SK-N-SH (cell line): ENCODE results near the gene CENPQ. TPM values are rescaled to one million over a fixed set of nuclear protein-coding genes. Genes with fewer than 3 reads are reported as not detected.

ENCODE experiments used
- CTCF ChIA-PET: fragments of 300-600, 350-600 bp; formaldehyde crosslinking; extraction: SDS; loops from one replicate; lab custom pipeline; 2021; lab: Yijun Ruan, JAX
- POLR2A ChIA-PET: fragments of 350-600 bp; sonication (Branson Sonifier 250); formaldehyde crosslinking; extraction: SDS; loops from one replicate; lab custom pipeline; 2020; ENCODE audit warnings: antibody characterized with exemption, inconsistent platforms; lab: Yijun Ruan, JAX
- DNase-seq: peaks from one replicate; pipeline ENCODE4 v3.0.0; 2012
- H2AFZ ChIP-seq: fragments of 200-600 bp; sonication (generic); 2 replicates; pipeline ENCODE4 v1.8.1; 2016; ENCODE audit warnings: antibody characterized with exemption, mild to moderate bottlenecking, low read depth
- H3F3A ChIP-seq: fragments of 200-600 bp; sonication (generic); replicated peaks from 2 replicates; pipeline ENCODE3; 2016; ENCODE audit warnings: antibody characterized with exemption, mild to moderate bottlenecking; ENCODE audit not compliant: insufficient read depth
- H3K27ac ChIP-seq, 2 experiments: fragments of 200-500 bp in 1 of 2; fragments of 200-600 bp in 1 of 2; sonication (Bioruptor generic) in 1 of 2; sonication (generic), shearing (Covaris generic) in 1 of 2; 2 replicates each; pipeline versions ENCODE4 v1.5.1 to v1.6.1; 2014 to 2016; ENCODE audit warnings: low read depth in 2 of 2, inconsistent platforms in 1 of 2, low read length in 1 of 2, mild to moderate bottlenecking in 1 of 2, mixed read lengths in 1 of 2
- H3K27me3 ChIP-seq: fragments of 200-600 bp; sonication (generic), shearing (Covaris generic); 2 replicates; pipeline ENCODE4 v1.6.1; 2016; ENCODE audit warnings: mixed run types; ENCODE audit not compliant: insufficient read depth
- H3K36me3 ChIP-seq, 2 experiments: fragments of 200-500 bp in 1 of 2; fragments of 200-600 bp in 1 of 2; sonication (Bioruptor generic) in 1 of 2; sonication (generic) in 1 of 2; replicated peaks in 1 of 2; 2 replicates each; pipeline versions ENCODE3 to v1.5.1; 2014 to 2016; ENCODE audit warnings: low read length in 1 of 2, mild to moderate bottlenecking in 1 of 2; ENCODE audit not compliant: insufficient read depth in 2 of 2, control insufficient read depth in 1 of 2
- H3K4me1 ChIP-seq, 2 experiments: fragments of 200-500 bp in 1 of 2; fragments of 200-600 bp in 1 of 2; sonication (Bioruptor generic) in 1 of 2; sonication (generic), shearing (Covaris generic) in 1 of 2; 2 replicates each; pipeline versions ENCODE4 v1.5.1 to v1.6.1; 2014 to 2016; ENCODE audit warnings: low read depth in 1 of 2, low read length in 1 of 2, mixed run types in 1 of 2; ENCODE audit not compliant: insufficient read depth in 2 of 2, control insufficient read depth in 1 of 2
- H3K4me2 ChIP-seq: fragments of 200-600 bp; sonication (generic), shearing (Covaris generic); 2 replicates; pipeline ENCODE4 v1.6.1; 2017; ENCODE audit warnings: mixed run types
- H3K4me3 ChIP-seq, 2 experiments: fragments of 200-500 bp in 1 of 2; fragments of 200-600 bp in 1 of 2; sonication (Bioruptor generic) in 1 of 2; sonication (generic), shearing (Covaris generic) in 1 of 2; 2 replicates each; pipeline versions ENCODE4 v1.5.1 to v1.8.1; 2014 to 2016; ENCODE audit warnings: low read depth in 2 of 2, inconsistent platforms in 1 of 2, low read length in 1 of 2, mild to moderate bottlenecking in 1 of 2, mixed read lengths in 1 of 2, moderate library complexity in 1 of 2
- H3K79me2 ChIP-seq: fragments of 200-600 bp; sonication (generic); 2 replicates; pipeline ENCODE4 v1.8.1; 2017; ENCODE audit warnings: mild to moderate bottlenecking; ENCODE audit not compliant: insufficient read depth
- H3K9ac ChIP-seq: fragments of 200-600 bp; sonication (generic); 2 replicates; pipeline ENCODE4 v1.6.1; 2017; ENCODE audit warnings: mixed run types
- H3K9me2 ChIP-seq: fragments of 200-600 bp; sonication (generic); 2 replicates; pipeline ENCODE4 v1.6.1; 2017; ENCODE audit warnings: mixed run types
- H3K9me3 ChIP-seq: fragments of 200-600 bp; sonication (generic); 2 replicates; pipeline ENCODE4 v1.6.1; 2017; ENCODE audit warnings: mixed run types, mild to moderate bottlenecking, moderate library complexity
- H4K20me1 ChIP-seq: fragments of 200-600 bp; sonication (generic); 2 replicates; pipeline ENCODE4 v1.6.1; 2017; ENCODE audit warnings: mild to moderate bottlenecking, mixed run types; ENCODE audit not compliant: insufficient read depth
- CHD2 ChIP-seq: fragments of 150-350 bp; IDR thresholded peaks from 2 replicates; pipeline ENCODE4 v1.6.1; 2018; ENCODE audit warnings: low read length; ENCODE audit not compliant: partially characterized antibody
- ELF1 ChIP-seq: IDR thresholded peaks from 2 replicates; pipeline ENCODE4 v1.4.0; 2012
- EP300 ChIP-seq, 2 experiments: IDR thresholded peaks; 2 replicates each; pipeline versions ENCODE4 v1.4.0 to v1.6.1; 2012; ENCODE audit warnings: borderline replicate concordance in 1 of 2, low read depth in 1 of 2, low read length in 1 of 2
- FOSL2 ChIP-seq: IDR thresholded peaks from 2 replicates; pipeline ENCODE4 v1.4.0; 2012; ENCODE audit warnings: low read depth, mild to moderate bottlenecking, moderate library complexity, borderline replicate concordance
- FOXM1 ChIP-seq: IDR thresholded peaks from 2 replicates; pipeline ENCODE4 v1.4.0; 2012; ENCODE audit warnings: low read depth, mild to moderate bottlenecking
- GABPA ChIP-seq: IDR thresholded peaks from 2 replicates; pipeline ENCODE4 v1.4.0; 2012; ENCODE audit warnings: low read depth, mild to moderate bottlenecking
- MAX ChIP-seq: IDR thresholded peaks from 2 replicates; pipeline ENCODE4 v1.4.0; 2012; ENCODE audit warnings: low read depth
- NFIC ChIP-seq: IDR thresholded peaks from 2 replicates; pipeline ENCODE4 v1.4.0; 2012; ENCODE audit warnings: borderline replicate concordance
- PBX3 ChIP-seq: IDR thresholded peaks from 2 replicates; pipeline ENCODE4; 2012
- RAD21 ChIP-seq: IDR thresholded peaks from 2 replicates; pipeline ENCODE4 v1.6.1; 2012; ENCODE audit warnings: mild to moderate bottlenecking, low read length
- RCOR1 ChIP-seq: fragments of 150-350 bp; IDR thresholded peaks from 2 replicates; pipeline ENCODE4 v1.6.1; 2017; ENCODE audit warnings: antibody characterized with exemption, low read length
- RFX5 ChIP-seq: IDR thresholded peaks from 2 replicates; pipeline ENCODE4 v1.6.1; 2012; ENCODE audit warnings: mild to moderate bottlenecking, improper control_type of control experiment, low read length
- SMC3 ChIP-seq: IDR thresholded peaks from 2 replicates; pipeline ENCODE4 v1.6.1; 2012; ENCODE audit warnings: low read depth, low read length, improper control_type of control experiment
- TEAD4 ChIP-seq: IDR thresholded peaks from 2 replicates; pipeline ENCODE4 v1.4.0; 2012; ENCODE audit warnings: mild to moderate bottlenecking, borderline replicate concordance; ENCODE audit not compliant: insufficient read depth
- USF2 ChIP-seq: fragments of 150-350 bp; IDR thresholded peaks from 2 replicates; pipeline ENCODE4 v1.6.1; 2017; ENCODE audit warnings: antibody characterized with exemption, low read length, low read depth, borderline replicate concordance
- YY1 ChIP-seq: IDR thresholded peaks from 2 replicates; pipeline ENCODE4 v1.4.0; 2012; ENCODE audit warnings: low read depth, mild to moderate bottlenecking
- ZBTB33 ChIP-seq: IDR thresholded peaks from 2 replicates; pipeline ENCODE4 v1.4.0; 2012; ENCODE audit warnings: low read depth, borderline replicate concordance
- WGBS: methylation state at CpG from one replicate; pipeline ENCODE4 v1.1.6; 2017; ENCODE audit warnings: low lambda C conversion rate; 5-methylcytosine and 5-hydroxymethylcytosine counted together
- polyA plus RNA-seq, 3 experiments: library from polyadenylated mRNA; depleted of rRNA; stranded (reverse); fragments of >200 nt; gene quantifications; 2 replicates each; pipeline ENCODE4 v1.2.3, GENCODE V29; 2012
- TF ChIP-seq, protein P1 (sequence below): IDR thresholded peaks from 2 replicates; pipeline ENCODE4 v1.4.0; 2012; ENCODE audit warnings: low read depth, borderline replicate concordance

Gene CENPQ
- polyA plus RNA-seq, 1 of the 3 experiments (the other 2 are of a cell fraction) = 2.5 TPM

GRCh38 chr6:49504666-49505065, 41.5 kb downstream of the CENPQ start:
- no peak overlapping the region for H3K27ac ChIP-seq
- H3K4me3 ChIP-seq = no peak overlapping the region
- H4K20me1 ChIP-seq = no peaks in the 10 kb centered on the region
- no peak overlapping the region for H2AFZ ChIP-seq
- H3K27me3 ChIP-seq = no peaks in the 10 kb centered on the region
- H3K4me2 ChIP-seq = no peak overlapping the region
- WGBS = 26% methylated on average over 5 of the region's 5 CpGs
- DNase-seq = no peak
- no peaks in the 10 kb centered on the region for H3K4me1 ChIP-seq
- TF ChIP-seq RFX5 = no peak
- no peak for TF ChIP-seq MAX
- no peak for TF ChIP-seq NFIC
- TF ChIP-seq SMC3 = no peak
- no peak for TF ChIP-seq FOXM1
- no peak for TF ChIP-seq CHD2
- no peak for TF ChIP-seq PBX3
- TF ChIP-seq ZBTB33 = no peak
- no peak for TF ChIP-seq TEAD4
- no peak for TF ChIP-seq ELF1
- no peaks in the 10 kb centered on the region for H3F3A ChIP-seq
- CTCF ChIA-PET = interaction anchor here (0.6 kb wide), 1 partner anchor 9 kb away, joined by 4 read pairs; no protein-coding TSS in a partner anchor
- no peaks in the 10 kb centered on the region for H3K9me2 ChIP-seq
- no peaks in the 10 kb centered on the region for H3K79me2 ChIP-seq
- no peaks in the 10 kb centered on the region for H3K9me3 ChIP-seq
- H3K9ac ChIP-seq = no peak overlapping the region
- H3K36me3 ChIP-seq = no peaks in the 10 kb centered on the region
- POLR2A ChIA-PET = no interaction called here

DNA sequence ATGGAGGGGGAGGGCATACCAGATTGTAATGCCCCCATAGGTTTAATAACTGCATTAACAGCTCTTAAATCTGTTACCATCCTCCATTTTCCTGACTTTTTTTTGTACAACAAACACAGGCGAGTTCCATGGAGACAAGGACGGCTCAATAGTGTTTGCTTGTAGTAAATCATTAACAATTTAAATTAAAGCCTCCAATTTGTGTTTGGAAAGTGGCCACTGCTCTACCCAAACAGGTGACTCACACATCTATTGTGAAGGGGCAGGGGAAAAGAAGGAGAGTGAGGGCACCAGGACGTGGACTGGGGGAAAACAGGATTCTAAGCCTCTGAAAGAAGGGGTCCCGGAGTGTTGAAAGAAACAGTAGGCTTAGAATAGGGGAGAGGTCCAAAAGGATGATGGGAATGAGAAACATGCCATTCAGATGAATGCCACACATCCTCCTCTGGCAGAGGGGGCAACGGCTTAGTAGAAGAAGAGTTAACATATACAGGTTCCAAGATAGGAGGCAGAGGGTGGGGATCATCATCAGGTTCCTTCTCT, 43.5 kb downstream of the CENPQ start:
- Histone ChIP-seq H3F3A (no peaks in the 10 kb centered on the region), H3K4me3 (no peak overlapping the region), H3K4me2 (no peak overlapping the region), H3K36me3 (no peaks in the 10 kb centered on the region), H3K4me1 (no peaks in the 10 kb centered on the region), H3K9ac (no peak overlapping the region), H3K27me3 (no peaks in the 10 kb centered on the region), H3K79me2 (no peaks in the 10 kb centered on the region), H3K27ac (no peak overlapping the region), H3K9me2 (no peaks in the 10 kb centered on the region), H2AFZ (no peak overlapping the region), H4K20me1 (no peaks in the 10 kb centered on the region), H3K9me3 (no peaks in the 10 kb centered on the region)
- DNase-seq = no peak
- CTCF ChIA-PET = no interaction called here
- 2% methylated on average over 5 of the region's 5 CpGs for WGBS
- no peak for TF ChIP-seq RAD21
- TF ChIP-seq RCOR1 = no peak
- no peak for TF ChIP-seq GABPA
- TF ChIP-seq FOSL2 = no peak
- TF ChIP-seq, protein P1, sequence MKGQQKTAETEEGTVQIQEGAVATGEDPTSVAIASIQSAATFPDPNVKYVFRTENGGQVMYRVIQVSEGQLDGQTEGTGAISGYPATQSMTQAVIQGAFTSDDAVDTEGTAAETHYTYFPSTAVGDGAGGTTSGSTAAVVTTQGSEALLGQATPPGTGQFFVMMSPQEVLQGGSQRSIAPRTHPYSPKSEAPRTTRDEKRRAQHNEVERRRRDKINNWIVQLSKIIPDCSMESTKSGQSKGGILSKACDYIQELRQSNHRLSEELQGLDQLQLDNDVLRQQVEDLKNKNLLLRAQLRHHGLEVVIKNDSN = no peak
- no peak for TF ChIP-seq USF2
- no peak for TF ChIP-seq YY1
- TF ChIP-seq ELF1 = no peak
- no peak for TF ChIP-seq EP300 (IDR thresholded peaks at IDR 0.05; ENCODE audit: borderline replicate concordance in 1 of 2, low read depth in 1 of 2, low read length in 1 of 2)
- TF ChIP-seq, all 33 proteins: peak for 0
- POLR2A ChIA-PET = no interaction called here
